NOMO-1 (cell line): ENCODE data around the gene IGF2.

Experiments used
- DNase-seq, 2 experiments: peaks; one replicate each; lab custom pipeline; 2025; ENCODE audit not compliant: unreplicated experiment in 2 of 2; lab: John Stamatoyannopoulos, UW

IGF2 gene

GRCh38 chr11:2137202-2138067, 1.8 kb downstream of the IGF2 start:
- DNase-seq, result no peak

- DNase-seq, result no peak
Measured at GRCh38 chr11:2136952-2137201, 2.3 kb downstream of the IGF2 start.

GRCh38 chr11:2136209-2136951, 2.8 kb downstream of the IGF2 start:
- no peak for DNase-seq

GRCh38 chr11:2135648-2136201, 3.5 kb downstream of the IGF2 start:
- no peak for DNase-seq

GRCh38 chr11:2135018-2135569, 4.1 kb downstream of the IGF2 start:
- no peak for DNase-seq

GRCh38 chr11:2134022-2135010, 4.9 kb downstream of the IGF2 start:
- no peak for DNase-seq

GRCh38 chr11:2133241-2134021, 5.8 kb downstream of the IGF2 start:
- DNase-seq, result no peak

- DNase-seq, result no peak
Measured at GRCh38 chr11:2132874-2133240, 6.3 kb downstream of the IGF2 start.

- no peak for DNase-seq
Measured at GRCh38 chr11:2132246-2132645, 6.9 kb downstream of the IGF2 start.

- no peak for DNase-seq
Measured at GRCh38 chr11:2131371-2132236, 7.6 kb downstream of the IGF2 start.

- DNase-seq, result no peak
Measured at GRCh38 chr11:2130881-2131352, 8.3 kb downstream of the IGF2 start.

GRCh38 chr11:2129699-2130366, 9.4 kb downstream of the IGF2 start:
- no peak for DNase-seq

GRCh38 chr11:2129308-2129698, 9.9 kb downstream of the IGF2 start:
- DNase-seq, result no peak

- no peak for DNase-seq
Measured at GRCh38 chr11:2128511-2129307, 10.5 kb downstream of the IGF2 start.

- DNase-seq, result no peak
Measured at GRCh38 chr11:2128130-2128510, 11.1 kb downstream of the IGF2 start.

- DNase-seq, result no peak
Measured at GRCh38 chr11:2127482-2128129, 11.6 kb downstream of the IGF2 start.

GRCh38 chr11:2126520-2127085, 12.6 kb downstream of the IGF2 start:
- DNase-seq, result no peak
